Nephron (organoid): ENCODE results near the gene ZCCHC10.
"Not testable (repeated sequence)": the region's sequence is repeated elsewhere in the genome, so short reads cannot be mapped to it uniquely, and the experiment has no call there.

Source experiments
- H3K27ac Mint-ChIP-seq, 3 experiments: 2 replicates each; pipeline ENCODE4 v1.8.0; 2020; ENCODE audit warnings: mixed read lengths in 3 of 3, mild to moderate bottlenecking in 2 of 3, moderate library complexity in 1 of 3
- H3K27me3 Mint-ChIP-seq: 2 replicates; pipeline ENCODE4 v1.8.0; 2021; ENCODE audit warnings: low read depth, mild to moderate bottlenecking, moderate library complexity, mixed read lengths
- H3K36me3 Mint-ChIP-seq: 2 replicates; pipeline ENCODE4 v1.8.0; 2020; ENCODE audit warnings: low read depth, mixed read lengths
- H3K4me1 Mint-ChIP-seq: 2 replicates; pipeline ENCODE4 v1.8.0; 2020; ENCODE audit warnings: mixed read lengths
- H3K4me3 Mint-ChIP-seq, 3 experiments: 2 replicates each; pipeline ENCODE4 v1.8.0; 2020; ENCODE audit warnings: mild to moderate bottlenecking in 3 of 3, mixed read lengths in 3 of 3, moderate library complexity in 2 of 3
- H3K9me3 Mint-ChIP-seq: 2 replicates; pipeline ENCODE4 v1.8.0; 2020; ENCODE audit warnings: mixed read lengths
- CTCF ChIP-seq, 3 experiments: fragments of 200-600 bp; sonication (generic); IDR thresholded peaks; one replicate each; pipeline ENCODE4 v1.5.0; 2021; ENCODE audit warnings: antibody characterized with exemption in 3 of 3; ENCODE audit not compliant: unreplicated experiment in 3 of 3

Gene ZCCHC10

DNA sequence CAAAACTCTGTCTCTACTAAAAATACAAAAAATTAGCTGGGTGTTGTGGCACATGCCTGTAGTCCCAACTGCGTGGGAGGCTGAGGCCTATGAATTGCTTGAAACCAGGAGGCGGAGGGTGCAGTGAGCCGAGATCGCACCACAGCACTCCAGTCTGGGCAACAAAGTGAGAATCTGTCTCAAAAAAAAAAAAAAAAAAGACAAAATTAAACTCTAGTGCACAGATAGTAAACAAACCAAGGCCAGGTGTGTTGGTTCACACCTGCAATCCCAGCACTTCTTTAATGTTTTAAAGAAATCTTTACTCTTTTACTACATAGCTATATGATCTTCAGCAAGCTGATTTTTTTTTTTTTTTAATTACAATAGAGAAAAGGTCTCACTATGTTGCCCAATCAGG is 8.4 kb downstream of the ZCCHC10 start:
- Mint-ChIP-seq H3K4me3 (no peak overlapping the region), H3K27ac (no peak overlapping the region), H3K27me3 (no peaks in the 10 kb centered on the region), H3K36me3 (peaks cover 43% of the 10 kb centered on the region), H3K4me1 (no peaks in the 10 kb centered on the region), H3K9me3 (no peaks in the 10 kb centered on the region)
- no peak for TF ChIP-seq CTCF (IDR thresholded peaks at IDR 0.05; ENCODE audit: unreplicated experiment in 3 of 3)

DNA sequence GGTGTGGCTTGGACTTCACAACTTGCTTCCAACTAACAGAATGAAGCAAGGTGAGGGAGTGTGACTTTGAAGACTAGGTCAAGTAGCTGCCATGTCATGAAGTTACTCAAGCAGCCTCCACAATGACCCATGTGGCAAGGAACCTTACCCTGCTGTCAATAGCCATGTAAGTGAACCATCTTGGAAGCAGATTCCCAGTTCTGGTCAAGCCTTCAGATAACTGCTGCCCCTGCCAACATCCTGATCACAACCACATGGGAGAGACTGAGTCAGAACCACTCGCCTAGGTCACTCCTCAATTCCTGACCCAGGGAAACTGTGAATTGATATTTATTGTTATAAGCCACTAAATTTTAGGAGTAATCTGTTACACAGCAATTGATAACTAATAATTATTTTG is 10.9 kb downstream of the ZCCHC10 start:
- Mint-ChIP-seq H3K9me3 (no peaks in the 10 kb centered on the region), H3K27me3 (no peaks in the 10 kb centered on the region), H3K4me1 (no peaks in the 10 kb centered on the region), H3K4me3 (no peak overlapping the region), H3K27ac (no peak overlapping the region), H3K36me3 (peaks cover 40% of the 10 kb centered on the region)
- TF ChIP-seq CTCF (IDR thresholded peaks at IDR 0.05; ENCODE audit: unreplicated experiment in 3 of 3) = no peak

DNA sequence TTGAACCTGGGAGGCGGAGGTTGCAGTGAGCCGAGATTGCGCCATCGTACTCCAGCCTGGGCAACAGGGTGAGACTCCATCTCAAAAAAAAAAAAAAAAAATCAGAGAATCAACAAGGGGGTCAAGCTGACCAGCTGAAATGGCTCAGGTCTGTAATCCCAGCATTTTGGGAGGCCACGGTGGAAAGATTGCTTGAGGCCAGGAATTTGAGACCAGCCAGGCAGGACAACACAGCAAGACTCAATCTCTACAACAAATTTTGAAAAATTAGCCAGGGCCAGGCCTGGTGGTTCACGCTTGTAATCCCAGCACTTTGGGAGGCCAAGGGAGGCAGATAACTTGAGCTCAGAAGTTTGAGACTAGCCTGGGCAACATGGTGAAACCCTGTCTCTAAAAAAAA is 17.9 kb downstream of the ZCCHC10 start:
- H3K9me3 Mint-ChIP-seq, H3K4me3 Mint-ChIP-seq, H3K4me1 Mint-ChIP-seq, H3K27me3 Mint-ChIP-seq, H3K27ac Mint-ChIP-seq: not testable (repeated sequence)
- H3K36me3 Mint-ChIP-seq = peaks cover 47% of the 10 kb centered on the region

DNA sequence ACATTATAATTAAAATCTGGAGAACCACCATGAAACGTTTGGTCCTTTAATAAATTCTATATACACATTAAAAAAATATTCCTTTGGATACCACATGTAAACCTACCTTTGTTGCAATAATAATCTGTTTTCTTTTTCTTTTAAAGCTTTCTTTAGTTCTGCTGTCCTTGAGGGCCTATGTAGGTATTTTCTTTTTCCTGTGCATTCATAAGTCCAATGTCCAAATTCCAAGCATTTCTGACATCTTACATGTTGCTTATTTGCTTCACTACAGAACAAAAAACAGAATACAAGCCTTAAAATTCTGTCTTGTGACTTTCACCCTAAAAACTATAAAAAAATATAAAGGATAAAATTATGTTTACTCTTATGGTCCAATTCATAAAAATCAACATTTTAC is 19.7 kb downstream of the ZCCHC10 start:
- Mint-ChIP-seq H3K36me3 (peaks cover 49% of the 10 kb centered on the region), H3K9me3 (peaks cover 4% of the 10 kb centered on the region), H3K4me3 (no peak overlapping the region), H3K27me3 (no peaks in the 10 kb centered on the region), H3K27ac (no peak overlapping the region), H3K4me1 (no peaks in the 10 kb centered on the region)
- no peak for TF ChIP-seq CTCF (IDR thresholded peaks at IDR 0.05; ENCODE audit: unreplicated experiment in 3 of 3)

DNA sequence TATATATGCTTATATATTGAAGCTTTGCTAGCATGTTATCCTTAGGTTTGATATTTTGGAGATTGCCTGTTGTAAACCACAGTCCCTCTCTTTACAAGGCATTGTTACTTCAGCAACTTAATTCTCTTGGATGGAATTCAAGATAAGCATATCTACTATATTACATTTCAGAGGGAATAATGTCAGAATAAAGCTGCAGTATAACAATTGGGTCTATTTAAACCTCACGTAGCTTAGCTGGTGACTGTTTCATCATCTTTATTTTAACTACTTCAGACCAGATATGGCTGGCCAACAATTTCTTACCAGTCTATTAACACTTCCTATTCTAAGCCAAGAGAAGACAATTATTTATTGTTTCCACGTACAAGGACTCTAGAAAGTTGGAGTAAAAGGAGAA is 27.1 kb downstream of the ZCCHC10 start:
- Mint-ChIP-seq H3K36me3 (peaks cover 21% of the 10 kb centered on the region), H3K27me3 (no peaks in the 10 kb centered on the region), H3K4me3 (no peak overlapping the region), H3K27ac (no peak overlapping the region), H3K9me3 (no peaks in the 10 kb centered on the region), H3K4me1 (no peaks in the 10 kb centered on the region)
- TF ChIP-seq CTCF (IDR thresholded peaks at IDR 0.05; ENCODE audit: unreplicated experiment in 3 of 3) = no peak

GRCh38 chr5:132998556-132998955 is 27.8 kb downstream of the ZCCHC10 start:
- peaks cover 21% of the 10 kb centered on the region for H3K36me3 Mint-ChIP-seq
- no peaks in the 10 kb centered on the region for H3K4me1 Mint-ChIP-seq
- no peaks in the 10 kb centered on the region for H3K27me3 Mint-ChIP-seq
- no peak overlapping the region for H3K4me3 Mint-ChIP-seq
- no peak for TF ChIP-seq CTCF (IDR thresholded peaks at IDR 0.05; ENCODE audit: unreplicated experiment in 3 of 3)
- H3K27ac Mint-ChIP-seq = no peak overlapping the region
- no peaks in the 10 kb centered on the region for H3K9me3 Mint-ChIP-seq

- no peaks in the 10 kb centered on the region for H3K9me3 Mint-ChIP-seq
- no peak overlapping the region for H3K4me3 Mint-ChIP-seq
- H3K27ac Mint-ChIP-seq = no peak overlapping the region
- H3K27me3 Mint-ChIP-seq = no peaks in the 10 kb centered on the region
- peaks cover 10% of the 10 kb centered on the region for H3K36me3 Mint-ChIP-seq
- no peaks in the 10 kb centered on the region for H3K4me1 Mint-ChIP-seq
- TF ChIP-seq CTCF (IDR thresholded peaks at IDR 0.05; ENCODE audit: unreplicated experiment in 3 of 3) = no peak
Observed at GRCh38 chr5:132996307-132996706, 30.0 kb downstream of the ZCCHC10 start.
